GM18507 (cell line): Measurements from ENCODE around the gene GOLGA8A.
"Not testable (repeated sequence)": the region's sequence is repeated elsewhere in the genome, so short reads cannot be mapped to it uniquely, and the experiment has no call there.

Experiments
- DNase-seq: peaks from one replicate; pipeline ENCODE4 v3.0.0; 2011; ENCODE audit warnings: low read depth; ENCODE audit not compliant: insufficient read length; ENCODE audit errors: extremely low spot score
- FAIRE-seq: peaks from 2 replicates; lab custom pipeline; 2011; peaks lifted over from hg19 to GRCh38; lab: Jason Lieb, UNC

The GOLGA8A gene

GRCh38 chr15:34437687-34438086, at the start of gene GOLGA8A:
GOLGA8A (minus strand) TSS chr15:34437808; CDS start chr15:34389691, 48,117 bp downstream.
- FAIRE-seq = peak; percentile 88
- peak; percentile 55 for DNase-seq

- DNase-seq (no peak), FAIRE-seq (no peak)
Observed at GRCh38 chr15:34483644-34484043, 46.0 kb upstream of the GOLGA8A start.

- no peak for DNase-seq
- no peak for FAIRE-seq
Observed at GRCh38 chr15:34481370-34481769, 43.8 kb upstream of the GOLGA8A start.

GRCh38 chr15:34473840-34474239, 36.2 kb upstream of the GOLGA8A start:
- DNase-seq = no peak
- no peak for FAIRE-seq

- FAIRE-seq (no peak), DNase-seq (no peak)
Observed at GRCh38 chr15:34472947-34473346, 35.3 kb upstream of the GOLGA8A start.

- FAIRE-seq = no peak
- DNase-seq = no peak
Observed at GRCh38 chr15:34470892-34471291, 33.3 kb upstream of the GOLGA8A start.

GRCh38 chr15:34470091-34470490, 32.5 kb upstream of the GOLGA8A start:
- no peak for FAIRE-seq

GRCh38 chr15:34461730-34462129, 24.1 kb upstream of the GOLGA8A start:
- no peak for DNase-seq
- FAIRE-seq = no peak

More at GRCh38 chr15:34470091-34470490, 32.5 kb upstream of the GOLGA8A start:
- no peak for DNase-seq

GRCh38 chr15:34460451-34460850, 22.8 kb upstream of the GOLGA8A start:
- peak; percentile 48 for FAIRE-seq
- no peak for DNase-seq

GRCh38 chr15:34456658-34457057, 19.1 kb upstream of the GOLGA8A start:
- DNase-seq = no peak
- no peak for FAIRE-seq

- DNase-seq = no peak
- FAIRE-seq = no peak
Observed at GRCh38 chr15:34442891-34443290, 5.3 kb upstream of the GOLGA8A start.

- DNase-seq (no peak), FAIRE-seq (no peak)
Observed at GRCh38 chr15:34439878-34440277, 2.3 kb upstream of the GOLGA8A start.

- DNase-seq = peak; percentile 32
- FAIRE-seq = no peak
Observed at GRCh38 chr15:34436956-34437442, 609 bp downstream of the GOLGA8A start.

- DNase-seq (no peak), FAIRE-seq (no peak)
Observed at GRCh38 chr15:34436126-34436955, 1.3 kb downstream of the GOLGA8A start.

- DNase-seq (no peak), FAIRE-seq (no peak)
Observed at GRCh38 chr15:34435658-34436057, 1.9 kb downstream of the GOLGA8A start.

- DNase-seq = no peak
- FAIRE-seq = no peak
Observed at GRCh38 chr15:34434627-34435305, 2.8 kb downstream of the GOLGA8A start.

GRCh38 chr15:34433956-34434626, 3.5 kb downstream of the GOLGA8A start:
- DNase-seq, FAIRE-seq: not testable (repeated sequence)

- not testable (repeated sequence) for DNase-seq
Observed at GRCh38 chr15:34430642-34431041, 7.0 kb downstream of the GOLGA8A start.

GRCh38 chr15:34423425-34424090, 14.1 kb downstream of the GOLGA8A start:
- not testable (repeated sequence) for DNase-seq, FAIRE-seq

More at GRCh38 chr15:34430642-34431041, 7.0 kb downstream of the GOLGA8A start:
- FAIRE-seq = not testable (repeated sequence)
